Endothelial cell of umbilical vein (primary cell): ENCODE data around the gene AXIN2. TPM values are rescaled to one million over a fixed set of nuclear protein-coding genes. Genes with fewer than 3 reads are reported as not detected.

Experiments used
- BruUV-seq: library from RNA; stranded (reverse); fragments of 400-500 nt; replicated peaks from 2 replicates; lab custom pipeline; 2021; lab: Mats Ljungman, UMichigan
- CTCF ChIA-PET: fragments of 300-600, 350-600 bp; sonication (Branson Sonifier 250); formaldehyde crosslinking; loops from one replicate; lab custom pipeline; 2021; ENCODE audit warnings: antibody characterized with exemption, inconsistent platforms; lab: Charles Lee
- POLR2A ChIA-PET: fragments of 300-600, 350-600 bp; sonication (Branson Sonifier 250); formaldehyde crosslinking; loops from one replicate; lab custom pipeline; 2021; ENCODE audit warnings: antibody characterized with exemption, inconsistent platforms; lab: Charles Lee
- DNase-seq: peaks from one replicate; pipeline ENCODE4 v3.0.0-alpha.2; 2011; ENCODE audit warnings: low read depth, low spot score
- FAIRE-seq: peaks from 2 replicates; lab custom pipeline; 2011; peaks lifted over from hg19 to GRCh38; lab: Jason Lieb, UNC
- H2AFZ ChIP-seq: 2 replicates; pipeline ENCODE4 v1.6.0; 2012; ENCODE audit warnings: low read depth, low read length, control low read depth, inconsistent platforms
- H3K27ac ChIP-seq: 2 replicates; pipeline ENCODE4 v1.5.1; 2011; ENCODE audit warnings: low read depth, mild to moderate bottlenecking, control low read depth, low read length, moderate library complexity; ENCODE audit not compliant: insufficient read depth
- H3K27me3 ChIP-seq, 2 experiments: 2 replicates each; pipeline versions ENCODE4 v1.6.0 to v1.6.1; 2011; ENCODE audit warnings: low read length in 2 of 2, mixed read lengths in 1 of 2; ENCODE audit not compliant: control insufficient read depth in 2 of 2, insufficient read depth in 2 of 2
- H3K36me3 ChIP-seq, 2 experiments: 2 replicates in 1 of 2; 3 replicates in 1 of 2; pipeline ENCODE4 v1.5.1; 2011; ENCODE audit warnings: low read length in 2 of 2, mild to moderate bottlenecking in 1 of 2, moderate library complexity in 1 of 2; ENCODE audit not compliant: control insufficient read depth in 2 of 2, insufficient read depth in 2 of 2; ENCODE audit errors: extremely low read depth in 1 of 2
- H3K4me1 ChIP-seq: 3 replicates; pipeline ENCODE4 v1.5.1; 2011; ENCODE audit warnings: mild to moderate bottlenecking, low read length; ENCODE audit not compliant: control insufficient read depth, insufficient read depth; ENCODE audit errors: extremely low read depth
- H3K4me2 ChIP-seq: 2 replicates; pipeline ENCODE4 v1.6.1; 2011; ENCODE audit warnings: low read length, control low read depth, mixed read lengths; ENCODE audit not compliant: insufficient read depth
- H3K4me3 ChIP-seq, 3 experiments: fragments of 200-600 bp in 1 of 3; sonication (generic), shearing (Covaris generic) in 1 of 3; replicated peaks in 1 of 3; 2 replicates each; pipeline ENCODE4 v1.5.1; 2011 to 2016; ENCODE audit warnings: control low read depth in 3 of 3, low read length in 3 of 3, mild to moderate bottlenecking in 2 of 3, inconsistent platforms in 1 of 3, low read depth in 1 of 3, moderate library complexity in 1 of 3; ENCODE audit not compliant: insufficient read depth in 1 of 3
- H3K79me2 ChIP-seq: 2 replicates; pipeline ENCODE4 v1.6.0; 2012; ENCODE audit warnings: low read length, inconsistent platforms; ENCODE audit not compliant: control insufficient read depth, insufficient read depth
- H3K9ac ChIP-seq: replicated peaks from 2 replicates; pipeline ENCODE3; 2011; ENCODE audit warnings: low read length, control low read depth; ENCODE audit not compliant: insufficient read depth; ENCODE audit errors: extremely low read depth
- H3K9me1 ChIP-seq: replicated peaks from 3 replicates; pipeline ENCODE4 v1.6.0; 2011; ENCODE audit warnings: mild to moderate bottlenecking, low read length; ENCODE audit not compliant: control insufficient read depth, insufficient read depth; ENCODE audit errors: extremely low read depth
- H3K9me3 ChIP-seq: replicated peaks from 2 replicates; pipeline ENCODE4 v1.5.1; 2012; ENCODE audit warnings: low read length, inconsistent platforms; ENCODE audit not compliant: control insufficient read depth, insufficient read depth
- H4K20me1 ChIP-seq: replicated peaks from 2 replicates; pipeline ENCODE3; 2011; ENCODE audit warnings: mild to moderate bottlenecking, low read length; ENCODE audit not compliant: control insufficient read depth, insufficient read depth; ENCODE audit errors: extremely low read depth
- CTCF ChIP-seq, 2 donors: IDR thresholded peaks; 1 replicate in 1 of 2; 2 replicates in 1 of 2; pipeline ENCODE4 v1.5.1; 2011; ENCODE audit warnings: low read length in 2 of 2, mild to moderate bottlenecking in 2 of 2, moderate library complexity in 2 of 2, control low read depth in 1 of 2, inconsistent platforms in 1 of 2, low read depth in 1 of 2; ENCODE audit not compliant: insufficient read depth in 1 of 2; ENCODE audit errors: extremely low read depth in 1 of 2
- EZH2 ChIP-seq: IDR thresholded peaks from 2 replicates; pipeline ENCODE4 v1.6.1; 2012; ENCODE audit warnings: borderline replicate concordance, low read depth, mild to moderate bottlenecking, moderate library complexity, low read length, inconsistent platforms; ENCODE audit not compliant: severe bottlenecking
- FOS ChIP-seq: IDR thresholded peaks from 2 replicates; pipeline ENCODE4 v1.6.1; 2011; ENCODE audit warnings: mild to moderate bottlenecking, low read length, moderate library complexity, borderline replicate concordance; ENCODE audit not compliant: insufficient read depth
- GATA2 ChIP-seq: IDR thresholded peaks from 2 replicates; pipeline ENCODE4 v1.7.0; 2011; ENCODE audit warnings: low read depth, mild to moderate bottlenecking, moderate library complexity, mixed read lengths, low read length; ENCODE audit not compliant: insufficient read length, insufficient read depth
- JUN ChIP-seq: IDR thresholded peaks from 2 replicates; pipeline ENCODE4 v1.6.1; 2011; ENCODE audit warnings: borderline replicate concordance, low read depth; ENCODE audit not compliant: insufficient read length, insufficient read depth
- MYC ChIP-seq: IDR thresholded peaks from one replicate; pipeline ENCODE4 v1.6.1; 2011; ENCODE audit warnings: mild to moderate bottlenecking, low read depth, low read length
- POLR2A ChIP-seq: IDR thresholded peaks from 2 replicates; pipeline ENCODE4 v1.6.1; 2012; ENCODE audit warnings: low read depth, mild to moderate bottlenecking, control low read depth, low read length
- POLR2AphosphoS5 ChIP-seq: IDR thresholded peaks from 2 replicates; pipeline ENCODE4 v1.6.1; 2012; ENCODE audit warnings: low read depth, mild to moderate bottlenecking, control low read depth, low read length, moderate library complexity; ENCODE audit not compliant: insufficient read depth
- dilution Hi-C: fragments of 300-500 bp; cut with MboI; formaldehyde crosslinking; loops from one replicate; pipeline ENCODE4 v1.15.0; 2019; ENCODE audit warnings: low sequenced_read_pairs; ENCODE audit not compliant: extremely low pct_ligation_motif_present
- intact Hi-C: fragments of 100-400 bp; cut with micrococcal nuclease; formaldehyde crosslinking; loops from one replicate; pipeline ENCODE4 v1.10.0; 2022
- polyA plus RNA-seq, 4 experiments: library from polyadenylated mRNA; depleted of rRNA in 3 of 4; stranded (reverse) in 3 of 4; unstranded in 1 of 4; fragments of >200 nt; gene quantifications; 2 replicates each; pipeline versions ENCODE4 v1.2.1 to v1.2.3, GENCODE V29; 2011 to 2012; ENCODE audit warnings: missing spikeins in 1 of 4
- total RNA-seq: library from RNA; stranded (reverse); gene quantifications from 2 replicates; pipeline ENCODE4 v1.2.3, GENCODE V29; 2021
- TF ChIP-seq, protein P1 (sequence below): IDR thresholded peaks from 2 replicates; pipeline ENCODE4 v1.6.1; 2011; ENCODE audit not compliant: insufficient read depth, insufficient read length

AXIN2 gene
- total and polyA plus RNA-seq, 2 donors (not counting 3 experiments of a cell fraction or from before 2014, with no cell fraction given) = 1.3 to 3.0 TPM

DNA sequence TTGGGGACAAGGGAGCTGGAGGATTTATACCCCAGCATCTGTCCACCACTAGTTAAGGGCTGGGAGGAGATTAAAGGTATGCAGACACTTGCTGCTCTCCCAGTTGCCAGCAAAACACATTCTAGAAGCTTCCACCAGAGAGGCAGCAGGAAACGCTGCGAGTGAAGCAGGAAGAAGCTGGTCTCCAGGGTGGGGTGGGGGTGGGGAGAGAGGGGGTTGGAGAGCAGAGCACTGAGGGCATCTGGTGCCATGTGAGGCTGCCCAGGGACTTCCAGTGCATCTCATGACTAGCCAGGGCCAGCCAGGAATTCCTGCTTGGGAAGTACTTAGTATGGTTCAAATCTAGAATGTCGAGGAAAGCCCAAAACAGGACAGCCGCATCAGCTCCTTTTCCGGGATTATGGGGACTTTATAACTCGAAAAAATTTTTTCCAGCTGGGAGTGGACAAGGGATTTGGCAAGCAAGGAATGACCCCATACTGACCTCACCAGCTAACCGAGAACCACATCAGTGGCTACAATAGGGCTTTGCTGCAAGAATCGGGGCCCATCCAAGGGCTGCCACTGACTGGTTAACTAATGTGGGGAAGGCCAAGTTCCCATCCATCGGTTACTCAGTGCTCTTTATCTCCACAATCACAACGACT is 26.2 kb upstream of the AXIN2 start:
- dilution Hi-C loops (no loop called here), intact Hi-C loops (no loop called here)
- no peak overlapping the region for H3K27ac ChIP-seq
- H3K27me3 ChIP-seq = no peaks in the 10 kb centered on the region
- no peak overlapping the region for H3K4me2 ChIP-seq
- H3K9me1 ChIP-seq = no peaks in the 10 kb centered on the region
- no peak for DNase-seq
- no peak overlapping the region for H3K9ac ChIP-seq
- no peak for TF ChIP-seq POLR2AphosphoS5
- TF ChIP-seq GATA2 = no peak
- no peak for TF ChIP-seq JUN
- TF ChIP-seq FOS = no peak
- TF ChIP-seq CTCF (IDR thresholded peaks at IDR 0.05; ENCODE audit: extremely low read depth in 1 of 2, insufficient read depth in 1 of 2, low read depth in 1 of 2, low read length in 2 of 2) = no peak
- TF ChIP-seq, protein P1, sequence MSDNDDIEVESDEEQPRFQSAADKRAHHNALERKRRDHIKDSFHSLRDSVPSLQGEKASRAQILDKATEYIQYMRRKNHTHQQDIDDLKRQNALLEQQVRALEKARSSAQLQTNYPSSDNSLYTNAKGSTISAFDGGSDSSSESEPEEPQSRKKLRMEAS = no peak
- no peak for TF ChIP-seq EZH2
- TF ChIP-seq MYC = no peak
- TF ChIP-seq POLR2A = no peak
- BruUV-seq = no TSS peak
- H4K20me1 ChIP-seq = no peaks in the 10 kb centered on the region
- no peaks in the 10 kb centered on the region for H3K4me1 ChIP-seq
- H3K79me2 ChIP-seq = no peaks in the 10 kb centered on the region
- H3K9me3 ChIP-seq = no peaks in the 10 kb centered on the region
- no peak for FAIRE-seq
- no peak overlapping the region for H3K4me3 ChIP-seq
- POLR2A ChIA-PET = no interaction called here
- no peak overlapping the region for H2AFZ ChIP-seq
- no peaks in the 10 kb centered on the region for H3K36me3 ChIP-seq
- CTCF ChIA-PET = interaction anchor here (1.1 to 1.3 kb wide), 2 partner anchors 16 to 87 kb away, joined by 3 read pairs; no protein-coding TSS in a partner anchor
